HCT116 (cell line): ENCODE results near the gene FANCG. TPM values are rescaled to one million over a fixed set of nuclear protein-coding genes. Genes with fewer than 3 reads are reported as not detected.
A peak's percentile ranks its signal among the peaks of the same experiment; 100 is the strongest.

Experiments
- ATAC-seq: fragments of 200-7000 bp; cut with Tn5 transposase; 2 replicates; pipeline ENCODE4 v1.9.1; 2020; ENCODE audit warnings: mild to moderate bottlenecking, moderate library complexity
- BruUV-seq: library from RNA; stranded (reverse); fragments of 400-500 nt; replicated peaks from 2 replicates; lab custom pipeline; 2021; lab: Mats Ljungman, UMichigan
- CTCF ChIA-PET: fragments of 300-600 bp; sonication (Branson Sonifier 250); formaldehyde crosslinking; loops from one replicate; lab custom pipeline; 2021; ENCODE audit warnings: antibody characterized with exemption; lab: Charles Lee
- POLR2A ChIA-PET: fragments of 300-600, 350-600 bp; sonication (Branson Sonifier 250); formaldehyde crosslinking; loops from one replicate; lab custom pipeline; 2021; ENCODE audit warnings: antibody characterized with exemption; lab: Charles Lee
- RAD21 ChIA-PET, 2 experiments: fragments of 300-600 bp; sonication (Branson Sonifier 250); formaldehyde crosslinking; loops; one replicate each; lab custom pipeline; 2023; ENCODE audit warnings: low total read pairs in 2 of 2; ENCODE audit not compliant: uncharacterized antibody in 2 of 2, unreplicated experiment in 2 of 2, low non-redundant PET in 1 of 2; lab: Charles Lee
- DNase-seq: peaks from one replicate; pipeline ENCODE4 v3.0.0-alpha.2; 2010; ENCODE audit warnings: low read depth, low spot score
- H2AFZ ChIP-seq: fragments of 200-600 bp; shearing (Covaris generic), sonication (generic); 2 replicates; pipeline ENCODE4 v1.6.1; 2017; ENCODE audit warnings: low read depth, mixed run types, mixed read lengths, antibody characterized with exemption, low read length; ENCODE audit not compliant: poor library complexity, severe bottlenecking
- H3K27ac ChIP-seq: 2 replicates; pipeline ENCODE4 v1.5.1; 2012; ENCODE audit warnings: low read depth, low read length
- H3K27me3 ChIP-seq: fragments of 200-600 bp; sonication (generic); 2 replicates; pipeline ENCODE4 v1.6.1; 2016; ENCODE audit warnings: mixed run types, low read length, mixed read lengths; ENCODE audit not compliant: insufficient read depth
- H3K36me3 ChIP-seq, 2 experiments: fragments of 200-500 bp in 1 of 2; fragments of 200-600 bp in 1 of 2; sonication (Bioruptor generic) in 1 of 2; sonication (generic) in 1 of 2; 2 replicates each; pipeline versions ENCODE4 v1.5.1 to v1.6.1; 2014 to 2016; ENCODE audit warnings: low read length in 2 of 2, inconsistent platforms in 1 of 2, mixed read lengths in 1 of 2, mixed run types in 1 of 2; ENCODE audit not compliant: insufficient read depth in 2 of 2, control insufficient read depth in 1 of 2
- H3K4me1 ChIP-seq, 2 experiments: fragments of 200-600 bp in 1 of 2; sonication (generic) in 1 of 2; 2 replicates each; pipeline versions ENCODE4 v1.5.1 to v1.6.1; 2012 to 2017; ENCODE audit warnings: low read length in 2 of 2, inconsistent platforms in 1 of 2, mild to moderate bottlenecking in 1 of 2, mixed read lengths in 1 of 2, mixed run types in 1 of 2, moderate library complexity in 1 of 2; ENCODE audit not compliant: insufficient read depth in 2 of 2, control insufficient read depth in 1 of 2
- H3K4me2 ChIP-seq: fragments of 200-600 bp; sonication (generic); 2 replicates; pipeline ENCODE4 v1.6.1; 2017; ENCODE audit warnings: mixed run types, low read length, mixed read lengths
- H3K4me3 ChIP-seq, 2 experiments: fragments of 200-600 bp in 1 of 2; sonication (generic) in 1 of 2; replicated peaks in 1 of 2; 2 replicates each; pipeline ENCODE4 v1.5.1; 2011 to 2016; ENCODE audit warnings: low read length in 2 of 2, control low read depth in 1 of 2, low read depth in 1 of 2, mild to moderate bottlenecking in 1 of 2, mixed read lengths in 1 of 2, mixed run types in 1 of 2
- H3K79me2 ChIP-seq: fragments of 200-600 bp; sonication (generic); 2 replicates; pipeline ENCODE4 v1.6.1; 2017; ENCODE audit warnings: mild to moderate bottlenecking, mixed run types, low read length, moderate library complexity, mixed read lengths; ENCODE audit not compliant: insufficient read depth
- H3K9ac ChIP-seq: fragments of 200-600 bp; sonication (generic); 2 replicates; pipeline ENCODE4 v1.6.1; 2016; ENCODE audit warnings: low read length, mixed read lengths
- H3K9me2 ChIP-seq: fragments of 200-600 bp; sonication (generic), shearing (Covaris generic); 2 replicates; pipeline ENCODE4 v1.6.1; 2017; ENCODE audit warnings: mixed run types, mild to moderate bottlenecking, moderate library complexity; ENCODE audit not compliant: insufficient read depth
- H3K9me3 ChIP-seq, 2 experiments: fragments of 200-500 bp in 1 of 2; fragments of 200-600 bp in 1 of 2; sonication (Bioruptor generic) in 1 of 2; sonication (generic) in 1 of 2; 2 replicates each; pipeline ENCODE4 v1.6.1; 2014 to 2017; ENCODE audit warnings: low read length in 2 of 2, mixed read lengths in 2 of 2, inconsistent platforms in 1 of 2, low read depth in 1 of 2, mild to moderate bottlenecking in 1 of 2, mixed run types in 1 of 2, moderate library complexity in 1 of 2; ENCODE audit not compliant: control insufficient read depth in 1 of 2, insufficient read depth in 1 of 2
- H4K20me1 ChIP-seq: fragments of 200-600 bp; sonication (generic), shearing (Covaris generic); 2 replicates; pipeline ENCODE4 v1.6.1; 2017; ENCODE audit warnings: mixed run types, mild to moderate bottlenecking, moderate library complexity; ENCODE audit not compliant: insufficient read depth
- CBX3 ChIP-seq: IDR thresholded peaks from 2 replicates; pipeline ENCODE4 v1.6.1; 2012; ENCODE audit warnings: low read depth
- CTCF ChIP-seq, 3 experiments: fragments of 200-600 bp in 1 of 3; sonication (generic) in 1 of 3; IDR thresholded peaks in 2 of 3; conservative IDR thresholded peaks in 1 of 3; 2 replicates each; pipeline ENCODE4 v1.5.1; 2012 to 2017; ENCODE audit warnings: low read depth in 2 of 3, low read length in 2 of 3, antibody characterized with exemption in 1 of 3, borderline replicate concordance in 1 of 3, control low read depth in 1 of 3, mild to moderate bottlenecking in 1 of 3, mixed read lengths in 1 of 3, mixed run types in 1 of 3, moderate library complexity in 1 of 3; ENCODE audit not compliant: insufficient read depth in 1 of 3
- ZFX ChIP-seq: fragments of 450-650 bp; IDR thresholded peaks from 2 replicates; pipeline ENCODE4 v1.6.1; 2017
- intact Hi-C: fragments of 100-400 bp; cut with micrococcal nuclease; formaldehyde crosslinking; loops from 2 replicates; pipeline ENCODE4 v1.10.0; 2022
- total RNA-seq: library from RNA; stranded (reverse); gene quantifications from one replicate; pipeline ENCODE4 v1.2.1, GENCODE V29; 2021; ENCODE audit not compliant: unreplicated experiment

FANCG gene
- total RNA-seq, 1 experiment from 2014 or later, result 82.3 TPM

GRCh38 chr9:35071814-35072460, 7.8 kb downstream of the FANCG start:
- ChIA-PET RAD21 (no interaction called here), POLR2A (interaction anchor here (0.7 to 1.8 kb wide), 9 partner anchors 8 to 619 kb away, joined by 3 to 11 read pairs (median 3); partner anchors contain the start of genes ATOSB and FANCG), CTCF (interaction anchor here (0.8 to 2.9 kb wide), 7 partner anchors 15 to 172 kb away, joined by 3 to 13 read pairs (median 3); partner anchors contain the start of genes ATOSB, DNAJB5 and PIGO)
- peaks cover 25% of the 10 kb centered on the region; the same call in 1 of the 2 replicates for H4K20me1 ChIP-seq
- H3K9me2 ChIP-seq, result no peaks in the 10 kb centered on the region
- peak overlapping the region; percentile 97 for H3K9ac ChIP-seq
- ATAC-seq, result peak; percentile 75
- DNase-seq, result peak; percentile 62
- H2AFZ ChIP-seq, result no peak overlapping the region
- peak overlapping the region; percentile 100 for H3K27ac ChIP-seq
- intact Hi-C loops, result loop anchor here (2.0 kb wide), 1 partner anchor 39 kb away; no protein-coding TSS in a partner anchor
- H3K27me3 ChIP-seq, result no peaks in the 10 kb centered on the region
- H3K9me3 ChIP-seq, result no peaks in the 10 kb centered on the region
- peaks cover 11 to 24% of the 10 kb centered on the region in 2 experiments for H3K4me1 ChIP-seq
- no TSS peak for BruUV-seq
- peak overlapping the region; percentile 92 to 95 for H3K4me3 ChIP-seq
- peaks cover 64% of the 10 kb centered on the region for H3K79me2 ChIP-seq
- peak; percentile 100 for TF ChIP-seq ZFX
- peak in 1 of 3 experiments; percentile 29; a peak in 1 of 6 replicates for TF ChIP-seq CTCF (IDR thresholded peaks at IDR 0.05 in 2 of 3, conservative IDR thresholded peaks at IDR 0.05 in 1 of 3; ENCODE audit: borderline replicate concordance in 1 of 3, insufficient read depth in 1 of 3, low read depth in 2 of 3, low read length in 2 of 3)
- no peak for TF ChIP-seq CBX3
- peak overlapping the region; percentile 81 for H3K4me2 ChIP-seq
- H3K36me3 ChIP-seq, result peaks cover 18 to 62% of the 10 kb centered on the region in 2 experiments
